NCI-H1092 (cell line): Measurements from ENCODE around the gene C1QBP.
A peak's percentile ranks its signal among the peaks of the same experiment; 100 is the strongest.
"Not testable (repeated sequence)": the region's sequence is repeated elsewhere in the genome, so short reads cannot be mapped to it uniquely, and the experiment has no call there.

Source experiments
- DNase-seq: peaks from one replicate; lab custom pipeline; 2025; lab: John Stamatoyannopoulos, UW

The C1QBP gene, protein sequence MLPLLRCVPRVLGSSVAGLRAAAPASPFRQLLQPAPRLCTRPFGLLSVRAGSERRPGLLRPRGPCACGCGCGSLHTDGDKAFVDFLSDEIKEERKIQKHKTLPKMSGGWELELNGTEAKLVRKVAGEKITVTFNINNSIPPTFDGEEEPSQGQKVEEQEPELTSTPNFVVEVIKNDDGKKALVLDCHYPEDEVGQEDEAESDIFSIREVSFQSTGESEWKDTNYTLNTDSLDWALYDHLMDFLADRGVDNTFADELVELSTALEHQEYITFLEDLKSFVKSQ

DNA sequence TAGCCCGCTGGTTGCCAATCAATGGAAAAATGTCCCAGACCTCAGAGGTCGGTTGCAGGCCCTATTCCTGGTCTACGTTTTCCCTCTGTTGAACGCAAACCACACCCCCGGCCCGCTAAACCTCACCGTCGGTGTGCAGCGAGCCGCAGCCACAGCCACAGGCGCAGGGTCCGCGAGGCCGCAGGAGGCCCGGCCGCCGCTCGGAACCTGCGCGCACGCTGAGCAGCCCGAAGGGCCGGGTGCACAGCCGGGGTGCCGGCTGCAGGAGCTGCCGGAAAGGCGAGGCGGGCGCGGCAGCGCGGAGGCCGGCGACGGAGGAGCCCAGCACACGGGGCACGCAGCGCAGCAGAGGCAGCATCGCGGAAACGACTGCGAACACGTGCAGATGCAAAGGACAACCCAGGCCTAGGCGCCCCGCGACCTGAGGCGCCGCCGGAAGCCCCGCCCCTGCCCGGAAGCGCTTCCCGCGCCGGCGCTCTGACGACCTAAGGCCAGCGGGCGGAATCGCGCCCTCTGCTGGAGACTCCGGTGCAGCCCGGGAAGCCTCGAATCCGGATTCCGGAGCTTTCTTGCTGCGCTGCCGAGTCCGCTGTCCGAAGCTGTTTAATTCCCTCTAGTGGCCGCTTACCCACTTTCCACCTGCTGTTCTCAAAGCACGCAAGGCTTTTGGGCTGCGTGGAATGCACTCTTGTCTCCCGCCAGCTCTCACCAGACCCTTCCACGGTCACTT, at the start of gene C1QBP:
Gene C1QBP, minus strand, starts transcription at position 440 of the 730 bp plus-strand sequence. Its CDS starts 82 bp downstream, at position 358.
- DNase-seq = peak; percentile 82

DNA sequence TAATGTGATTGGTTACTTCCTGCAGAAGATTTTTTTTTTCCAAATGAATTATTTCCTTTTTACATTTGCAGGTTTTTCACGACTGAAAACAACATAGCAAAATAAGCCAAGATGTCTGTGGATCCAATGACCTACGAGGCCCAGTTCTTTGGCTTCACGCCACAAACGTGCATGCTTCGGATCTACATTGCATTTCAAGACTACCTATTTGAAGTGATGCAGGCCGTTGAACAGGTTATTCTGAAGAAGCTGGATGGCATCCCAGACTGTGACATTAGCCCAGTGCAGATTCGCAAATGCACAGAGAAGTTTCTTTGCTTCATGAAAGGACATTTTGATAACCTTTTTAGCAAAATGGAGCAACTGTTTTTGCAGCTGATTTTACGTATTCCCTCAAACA, 49.8 kb upstream of the C1QBP start:
- DNase-seq = no peak

DNA sequence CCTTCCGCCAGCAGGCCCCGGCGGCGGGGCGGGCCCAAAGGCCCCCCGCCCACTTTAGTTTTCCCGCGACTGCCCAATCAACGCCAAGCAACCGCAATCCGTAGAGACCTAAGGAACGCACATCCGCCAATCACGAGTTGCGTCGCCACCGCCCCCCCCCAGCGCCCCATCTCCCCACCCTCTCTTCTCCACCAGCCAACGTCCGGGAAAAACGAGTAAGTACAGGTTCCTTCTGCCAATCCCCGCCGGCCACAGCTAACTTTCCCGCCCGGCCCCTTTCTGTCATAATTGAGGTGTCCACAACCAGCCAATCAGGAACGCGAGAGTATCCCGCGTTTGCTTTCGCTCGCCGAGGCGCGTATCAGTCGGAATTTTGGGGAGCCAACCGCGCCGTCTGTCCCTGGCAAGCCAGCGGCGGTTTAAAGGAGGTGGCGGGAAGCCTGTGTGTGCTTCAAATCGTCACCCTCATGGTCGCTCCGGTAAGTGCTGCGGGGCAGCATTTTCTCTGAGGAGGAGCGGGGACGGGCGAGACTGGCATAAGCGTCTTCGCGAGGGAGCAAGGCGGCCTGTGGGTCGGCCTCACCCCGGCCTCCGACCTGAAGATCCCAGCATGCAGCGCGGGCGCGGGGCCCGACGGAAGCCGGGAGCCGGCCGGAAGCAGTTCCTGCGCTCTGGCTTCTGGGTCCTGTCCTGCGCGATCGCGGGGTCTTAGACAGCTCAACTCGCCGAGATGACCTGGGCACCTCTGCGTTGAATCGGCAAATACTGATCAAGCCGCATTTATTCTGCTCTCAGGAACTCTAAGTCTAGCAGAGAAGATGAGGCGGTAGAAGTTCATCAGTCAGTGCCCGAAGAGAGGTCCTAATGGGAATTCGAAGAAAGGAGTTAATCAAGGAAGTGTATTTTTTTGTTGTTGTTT, 47.5 kb upstream of the C1QBP start, which contains the start of gene MIS12:
Gene MIS12, plus strand, starts transcription at position 361 of the 919 bp plus-strand sequence. CDS start 2,297 bp downstream, outside the sequence.
- peak; percentile 95 for DNase-seq

DNA sequence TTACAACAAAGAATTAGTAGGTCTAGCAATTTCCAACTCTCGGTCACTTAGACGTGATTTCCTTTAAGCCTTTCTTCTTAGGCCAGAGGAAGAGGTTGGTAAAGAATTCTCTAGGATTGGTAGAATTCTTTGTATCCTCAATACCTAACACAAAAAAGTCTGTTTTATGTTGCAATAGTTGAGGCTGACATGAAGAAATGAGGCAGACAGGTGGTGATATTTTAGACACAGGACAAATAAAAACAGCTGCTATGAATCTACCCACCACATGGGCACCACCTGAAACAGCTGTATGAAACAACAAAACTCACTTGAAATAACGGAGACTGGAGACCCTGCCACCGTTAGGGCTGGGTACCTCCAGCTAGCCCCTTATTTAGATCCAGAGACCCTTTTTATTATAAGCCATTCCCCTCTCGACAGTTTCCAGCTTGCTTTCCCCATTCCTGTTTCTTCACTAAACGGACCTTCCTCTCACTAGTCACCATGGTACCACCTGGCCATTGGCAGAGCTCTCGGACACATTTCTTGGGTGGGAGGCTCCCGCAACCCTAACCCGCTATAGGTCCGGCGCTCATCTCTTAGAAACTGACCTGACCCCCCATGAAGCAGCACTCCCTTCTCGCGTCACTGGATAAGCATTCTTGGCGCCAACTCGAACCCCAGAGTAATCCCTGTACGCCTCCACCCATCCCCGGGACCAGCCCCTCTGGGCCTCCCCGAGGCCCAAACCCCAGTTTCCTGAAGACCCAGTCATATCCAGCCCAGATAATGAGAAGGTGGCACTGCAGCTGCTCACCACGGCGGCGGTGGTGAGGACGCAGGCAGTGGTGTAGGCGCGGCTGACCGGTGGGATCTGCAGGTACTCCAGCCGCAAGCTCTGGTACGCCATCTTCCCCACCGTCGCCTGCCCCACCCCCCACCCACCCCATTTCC, 46.6 kb upstream of the C1QBP start, which contains the start of gene DERL2:
Gene DERL2, minus strand, starts transcription at position 909 of the 936 bp plus-strand sequence. Its CDS starts 17 bp downstream, at position 892.
- DNase-seq = no peak

DNA sequence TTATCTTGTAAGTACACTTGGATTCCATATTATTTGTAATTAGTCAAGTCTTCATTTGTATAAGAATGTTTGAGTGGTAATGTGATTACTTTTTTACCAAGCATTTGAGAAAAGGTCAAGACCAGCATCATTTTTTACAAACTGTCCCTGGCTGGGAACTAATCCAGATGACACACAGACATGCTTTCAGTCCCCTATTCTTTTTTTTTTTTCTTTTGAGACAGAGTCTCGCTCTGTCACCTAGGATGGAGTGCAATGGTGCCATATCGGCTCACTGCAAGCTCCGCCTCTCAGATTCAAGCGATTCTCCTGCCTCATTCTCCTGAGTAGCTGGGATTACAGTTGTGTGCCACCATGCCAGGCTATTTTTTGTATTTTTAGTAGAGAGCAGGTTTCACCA, 42.5 kb upstream of the C1QBP start:
- DNase-seq = no peak

DNA sequence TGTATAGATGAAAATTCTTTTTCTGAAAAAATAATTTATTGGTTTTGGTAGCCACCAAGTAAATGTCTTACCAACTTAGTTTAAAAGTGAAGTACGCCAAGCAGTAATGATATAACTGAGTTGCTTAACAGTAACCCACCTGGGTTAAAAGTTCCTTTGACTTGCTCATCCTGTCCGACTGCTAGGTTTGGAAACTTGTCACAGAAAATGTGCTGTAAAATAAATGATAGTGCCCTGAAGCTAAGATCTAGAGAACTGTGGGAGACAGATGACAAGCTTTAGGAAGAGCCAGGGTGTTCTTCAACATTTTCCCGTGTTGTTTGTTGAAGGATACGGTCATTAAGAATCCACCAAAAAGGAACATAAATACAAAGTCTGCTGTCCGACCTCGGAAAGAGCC, 42.0 kb upstream of the C1QBP start:
- DNase-seq = no peak

DNA sequence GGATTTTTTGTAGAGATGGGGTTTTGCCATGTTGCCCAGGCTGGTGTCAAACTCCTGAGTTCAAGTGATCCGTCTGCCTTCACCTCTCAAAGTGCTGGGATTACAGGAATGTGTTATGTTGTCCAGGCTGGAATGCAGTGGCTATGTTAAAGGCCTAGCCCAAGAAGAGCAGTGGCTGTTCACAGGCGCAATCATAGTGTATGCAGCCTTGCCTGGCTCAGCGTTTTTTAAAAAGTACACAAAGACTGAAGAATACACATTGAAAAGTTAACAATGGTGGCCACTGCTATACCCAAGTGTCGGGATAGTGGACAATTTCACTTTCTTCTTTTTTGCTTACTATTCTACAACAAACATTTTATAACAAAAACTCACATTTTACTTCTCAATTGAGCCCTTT, 40.0 kb upstream of the C1QBP start:
- DNase-seq = no peak

DNA sequence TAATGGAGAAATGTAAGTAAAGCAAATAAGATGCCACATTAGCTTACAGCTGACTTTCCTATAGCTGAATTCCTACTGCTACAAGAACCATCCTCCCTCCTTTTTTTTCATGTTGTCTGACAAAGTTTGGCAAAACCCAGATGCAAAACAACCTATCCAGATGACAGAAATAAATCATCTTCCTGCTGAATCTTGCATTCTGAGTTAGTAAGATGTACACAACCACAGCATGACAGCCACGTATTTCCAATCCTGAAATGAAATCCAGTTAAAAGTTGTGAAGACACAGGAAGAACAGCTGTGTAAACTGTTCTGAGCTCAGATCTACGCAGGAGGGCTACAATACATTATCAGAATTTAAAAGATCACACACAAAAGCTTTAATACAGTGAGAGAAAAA, 35.0 kb upstream of the C1QBP start:
- no peak for DNase-seq

DNA sequence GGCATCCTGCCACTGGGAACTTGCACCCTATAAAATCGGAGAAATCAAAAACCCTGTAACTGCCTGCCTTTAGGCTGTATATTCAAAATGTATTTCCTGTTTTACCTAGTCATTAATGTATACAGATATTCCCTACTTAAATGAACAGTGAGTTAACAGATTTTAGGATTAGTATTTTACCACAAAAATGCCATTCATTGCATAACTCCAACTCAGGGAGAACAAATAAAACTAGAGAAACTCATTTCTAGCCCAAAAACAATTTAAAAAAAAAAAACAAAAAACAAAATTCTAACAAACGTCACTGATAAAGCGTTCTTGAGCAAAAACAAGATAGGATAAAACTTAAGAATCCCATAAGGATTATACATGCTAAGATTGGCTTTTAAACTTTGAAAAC, 33.6 kb upstream of the C1QBP start:
- no peak for DNase-seq

DNA sequence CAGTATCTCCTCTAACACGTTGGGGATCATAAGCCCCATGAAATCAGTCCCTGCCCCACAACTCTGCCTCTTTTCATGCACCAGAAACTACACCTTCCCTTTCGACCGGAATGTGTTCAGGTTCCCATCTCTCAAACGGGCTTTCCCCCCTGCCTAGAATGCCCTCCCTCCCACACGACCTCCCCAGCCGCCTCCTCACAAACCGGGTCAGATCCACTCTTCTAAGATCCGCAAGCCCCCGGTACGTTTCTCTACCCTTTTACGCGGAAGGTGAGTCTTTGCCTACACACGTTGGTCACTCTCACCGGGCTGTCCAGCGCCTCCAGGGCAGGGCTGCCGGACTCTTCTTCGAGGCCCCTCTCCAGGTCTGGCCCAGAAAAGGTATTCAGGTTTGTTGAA, 29.1 kb upstream of the C1QBP start:
- DNase-seq = no peak

DNA sequence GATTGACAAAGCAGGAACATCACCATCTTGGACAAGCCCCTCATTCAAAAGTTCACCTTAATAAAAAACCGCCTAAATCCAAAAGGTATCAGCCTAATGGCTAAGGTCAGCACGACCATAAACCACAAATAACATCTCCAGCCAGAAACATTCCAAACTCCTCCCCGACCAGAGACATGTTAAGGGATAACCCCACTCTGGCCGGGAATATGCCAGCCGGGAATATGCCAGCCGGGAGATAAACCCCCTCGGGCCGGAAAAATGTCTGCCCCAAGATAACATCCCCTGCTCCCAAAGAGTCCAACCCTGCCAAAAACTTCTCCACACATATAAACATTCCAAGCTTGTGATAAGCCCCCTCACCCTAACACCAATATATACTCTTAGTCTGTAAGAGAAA, 28.5 kb upstream of the C1QBP start:
- DNase-seq = no peak

DNA sequence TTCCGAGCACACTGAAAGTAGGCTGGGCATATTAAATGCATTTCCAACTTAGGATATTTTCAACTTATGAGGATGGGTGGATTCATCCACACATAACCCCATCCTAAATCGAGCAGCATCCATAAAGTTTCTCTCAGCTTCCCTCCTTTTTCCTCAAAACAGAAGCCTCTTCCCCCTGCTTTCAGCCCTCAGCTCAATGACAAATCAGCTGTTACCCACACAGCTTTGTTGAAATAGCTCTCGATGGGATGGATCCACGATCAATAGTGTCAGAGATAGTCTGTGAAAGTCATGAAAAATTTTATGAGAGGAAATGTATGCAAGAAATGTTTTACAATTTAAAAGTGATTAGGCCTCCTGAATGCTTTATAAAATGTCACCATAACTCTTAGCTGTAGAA, 27.3 kb upstream of the C1QBP start:
- DNase-seq = no peak

DNA sequence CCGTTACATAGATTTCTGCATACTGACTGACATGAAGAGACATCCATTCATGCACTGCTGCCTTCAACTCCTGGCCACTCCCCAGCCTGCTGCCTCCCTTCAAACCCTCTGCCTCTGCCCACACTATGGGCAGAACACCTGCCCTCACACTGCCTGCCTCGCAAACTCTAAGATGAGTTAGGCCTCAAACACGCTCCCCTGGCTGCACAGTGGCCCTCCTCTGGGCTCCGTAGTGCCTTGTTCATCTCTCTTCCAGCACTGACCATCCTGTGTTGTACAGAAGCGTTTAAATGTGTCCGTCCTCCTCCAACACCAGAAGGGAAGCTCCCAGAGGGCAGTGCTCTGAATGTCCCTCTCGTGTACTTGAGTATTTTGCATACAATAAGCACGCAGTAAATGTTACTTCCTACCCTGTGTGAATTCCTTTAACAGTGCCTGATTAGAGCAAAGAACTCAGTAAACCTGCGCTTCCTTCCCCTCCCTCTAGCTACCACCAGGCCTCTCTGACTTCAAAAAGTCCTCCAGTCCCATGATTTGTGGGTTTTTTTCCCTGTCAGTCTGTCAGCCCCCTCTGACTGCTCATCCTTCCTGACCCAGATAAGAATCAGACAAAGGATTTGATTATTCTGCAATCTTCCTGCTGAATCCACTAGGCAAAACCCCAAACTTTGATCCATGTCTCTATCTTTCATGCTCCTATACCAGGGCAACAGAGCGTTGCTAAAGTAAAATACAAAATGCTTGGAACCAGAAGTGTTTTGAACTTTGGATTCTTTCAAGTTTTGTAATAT, 26.0 kb upstream of the C1QBP start:
- DNase-seq = no peak

DNA sequence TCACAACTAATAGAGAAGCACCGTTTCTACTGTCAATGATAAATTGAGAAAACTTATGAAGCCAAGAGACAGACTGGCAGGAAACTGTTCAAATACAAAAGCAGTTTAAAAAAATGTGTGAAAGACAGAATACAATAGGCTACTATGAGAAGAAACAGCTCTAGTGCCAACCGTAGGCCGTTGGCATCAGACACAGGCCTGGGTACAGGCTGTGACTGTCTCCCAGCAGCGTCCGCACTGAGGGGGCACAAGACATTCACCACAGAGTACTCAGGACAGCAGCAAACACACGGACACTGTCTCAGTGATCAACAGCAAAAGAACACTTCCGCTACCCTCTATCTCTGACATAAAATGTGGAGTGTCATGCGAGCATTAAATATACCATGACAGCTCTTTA, 7.8 kb upstream of the C1QBP start:
- no peak for DNase-seq

DNA sequence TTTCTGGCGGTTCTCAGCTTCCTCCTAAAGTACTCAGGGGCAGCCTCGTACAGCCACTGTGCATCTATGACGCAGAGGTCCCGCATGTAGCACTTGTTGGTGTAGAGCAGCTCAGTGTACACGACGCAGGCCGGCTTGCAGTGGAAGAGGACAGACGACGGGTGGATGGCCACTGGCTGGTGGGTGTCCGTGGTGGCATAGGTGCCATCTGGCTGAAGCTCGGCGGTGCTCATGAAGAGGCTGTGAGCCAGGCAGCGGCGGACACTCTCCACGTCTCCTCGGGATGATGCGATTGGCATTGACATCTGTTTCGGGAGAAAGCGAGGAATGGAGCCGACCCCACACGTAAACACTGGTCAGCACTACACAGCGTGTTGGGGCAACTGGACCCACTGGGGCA, 5.3 kb upstream of the C1QBP start:
- DNase-seq = no peak

DNA sequence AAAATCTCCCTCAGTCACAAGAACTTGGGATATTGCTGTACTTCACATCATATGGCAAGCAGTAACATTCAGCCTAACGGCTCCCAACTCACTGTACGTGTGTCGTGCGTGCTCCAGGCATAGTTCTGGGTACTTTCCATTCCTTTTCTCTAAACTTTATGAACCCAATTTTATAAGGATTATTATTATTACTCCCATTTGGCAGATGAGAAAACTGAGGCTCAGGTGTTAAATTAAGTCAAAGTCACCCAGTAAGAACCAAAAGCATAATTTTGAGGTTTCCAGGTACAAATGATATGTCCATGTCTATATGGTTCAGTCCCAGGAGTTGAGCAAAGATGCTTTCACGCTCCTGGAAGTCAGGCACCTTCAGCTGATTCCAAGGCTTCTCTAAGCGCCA, 4.8 kb upstream of the C1QBP start:
- DNase-seq = no peak

DNA sequence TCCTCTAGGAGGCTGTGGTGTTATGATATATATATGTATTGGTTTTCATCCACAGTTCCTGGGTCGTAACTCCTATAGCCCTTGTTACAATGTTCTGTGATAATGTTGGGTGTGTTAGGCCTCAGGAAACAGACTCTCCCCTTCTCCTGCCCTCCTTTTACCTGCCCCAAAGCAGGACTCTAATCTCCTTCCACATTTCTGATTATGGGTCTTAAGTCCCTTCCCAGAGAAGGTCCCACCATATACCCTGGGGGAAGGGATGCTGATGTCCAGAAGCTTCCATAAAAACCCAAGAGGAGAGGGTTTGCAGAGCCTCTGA, 450 bp upstream of the C1QBP start:
- DNase-seq = no peak

DNA sequence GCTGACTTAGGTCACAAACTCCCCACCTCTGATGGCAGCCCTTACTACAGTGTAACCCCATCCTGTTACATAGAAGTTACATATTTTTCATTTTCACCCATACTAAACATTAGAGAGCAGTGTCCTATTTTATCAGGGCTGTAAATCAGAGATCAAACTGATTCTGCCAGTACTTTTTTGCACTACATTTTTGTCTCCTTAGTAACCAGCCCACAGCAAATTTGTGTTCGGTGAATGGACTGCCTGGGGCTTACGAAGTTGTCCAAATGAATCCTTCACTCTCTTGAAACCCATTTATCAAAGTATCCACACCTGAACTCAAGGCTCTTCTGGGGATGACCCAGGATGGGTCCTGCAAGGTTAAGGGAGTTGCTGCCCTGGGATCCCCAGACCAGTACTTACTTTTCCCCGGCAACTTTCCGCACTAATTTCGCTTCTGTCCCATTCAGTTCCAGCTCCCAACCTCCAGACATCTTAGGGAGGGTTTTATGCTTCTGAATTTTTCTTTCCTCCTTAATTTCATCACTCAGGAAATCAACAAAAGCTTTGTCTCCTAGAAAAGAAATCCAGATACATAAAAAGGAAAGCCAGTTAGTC, 1.1 kb downstream of the C1QBP start:
- DNase-seq = no peak

DNA sequence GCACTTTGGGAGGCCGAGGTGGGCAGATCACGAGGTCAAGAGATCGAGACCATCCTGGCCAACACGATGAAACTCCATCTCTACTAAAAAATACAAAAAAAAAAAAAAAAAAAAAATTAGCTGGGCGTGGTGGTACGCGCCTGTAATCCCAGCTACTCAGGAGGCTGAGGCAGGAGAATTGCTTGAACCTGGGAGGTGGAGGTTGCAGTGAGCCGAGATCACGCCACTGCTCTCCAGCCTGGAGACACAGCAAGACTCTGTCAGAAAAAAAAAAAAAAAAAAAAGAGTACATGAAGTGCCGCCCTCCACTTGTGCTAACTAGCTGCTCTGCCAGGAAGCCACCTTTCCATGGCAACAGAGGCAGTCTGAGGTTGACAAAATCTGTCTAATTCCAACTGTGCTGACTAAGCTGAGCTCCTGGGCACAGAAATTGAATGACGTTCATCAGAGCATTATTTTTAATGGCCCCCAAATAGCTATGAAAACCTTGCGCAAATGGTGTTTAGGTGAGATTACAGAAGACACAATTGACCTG, 3.1 kb downstream of the C1QBP start:
- not testable (repeated sequence) for DNase-seq

DNA sequence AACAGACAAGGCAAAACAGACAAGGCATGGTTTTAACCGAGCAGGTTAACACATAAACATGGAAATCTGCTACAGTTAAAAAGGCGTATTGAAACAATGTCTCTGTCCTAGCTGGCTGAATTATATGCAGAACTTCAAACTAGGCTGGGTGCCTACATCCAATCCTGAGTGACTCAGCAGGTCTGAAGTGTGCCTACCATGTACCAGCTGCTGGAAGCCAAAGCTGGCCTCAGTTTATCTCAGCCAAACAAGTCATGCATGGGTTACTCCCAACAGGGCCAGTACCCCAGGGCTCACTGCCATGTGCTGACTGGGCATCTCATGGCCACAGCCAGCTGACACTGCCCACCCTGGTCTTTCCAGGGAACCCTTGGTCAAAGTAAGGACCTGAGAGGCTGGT, 4.0 kb downstream of the C1QBP start:
- DNase-seq = no peak
